B cell (primary cell): Measurements from ENCODE around the gene HTR4.

Experiments used
- EZH2 ChIP-seq: IDR thresholded peaks from 2 replicates; pipeline ENCODE4 v1.6.1; 2012; ENCODE audit warnings: borderline replicate concordance, low read depth, mild to moderate bottlenecking, moderate library complexity, low read length; ENCODE audit not compliant: insufficient read depth, poor library complexity, severe bottlenecking
- TF ChIP-seq, protein P1 (sequence below): fragments of 200-600 bp; IDR thresholded peaks from one replicate; pipeline ENCODE4 v1.8.0; 2022; ENCODE audit warnings: antibody characterized with exemption, mild to moderate bottlenecking

DNA sequence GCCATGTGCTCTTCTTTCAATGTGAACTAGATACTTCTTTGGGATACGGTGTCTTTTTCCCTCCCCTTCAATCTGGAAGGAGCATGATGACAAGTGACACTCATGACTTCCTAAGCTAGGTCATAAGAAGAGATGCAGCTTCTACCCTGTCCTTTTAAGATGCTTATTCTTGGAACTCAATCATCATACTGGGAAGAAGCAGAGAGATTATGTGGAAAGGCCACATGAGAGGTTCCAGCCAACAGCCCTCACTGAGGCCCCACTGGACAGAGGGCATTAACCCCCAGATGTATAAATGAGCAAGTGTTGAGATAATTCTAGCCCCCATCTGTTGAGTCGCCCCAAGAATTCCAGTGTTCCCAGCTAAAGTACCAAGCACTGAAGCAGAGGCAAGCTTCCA is 29.3 kb upstream of the HTR4 start:
- TF ChIP-seq, protein P1, sequence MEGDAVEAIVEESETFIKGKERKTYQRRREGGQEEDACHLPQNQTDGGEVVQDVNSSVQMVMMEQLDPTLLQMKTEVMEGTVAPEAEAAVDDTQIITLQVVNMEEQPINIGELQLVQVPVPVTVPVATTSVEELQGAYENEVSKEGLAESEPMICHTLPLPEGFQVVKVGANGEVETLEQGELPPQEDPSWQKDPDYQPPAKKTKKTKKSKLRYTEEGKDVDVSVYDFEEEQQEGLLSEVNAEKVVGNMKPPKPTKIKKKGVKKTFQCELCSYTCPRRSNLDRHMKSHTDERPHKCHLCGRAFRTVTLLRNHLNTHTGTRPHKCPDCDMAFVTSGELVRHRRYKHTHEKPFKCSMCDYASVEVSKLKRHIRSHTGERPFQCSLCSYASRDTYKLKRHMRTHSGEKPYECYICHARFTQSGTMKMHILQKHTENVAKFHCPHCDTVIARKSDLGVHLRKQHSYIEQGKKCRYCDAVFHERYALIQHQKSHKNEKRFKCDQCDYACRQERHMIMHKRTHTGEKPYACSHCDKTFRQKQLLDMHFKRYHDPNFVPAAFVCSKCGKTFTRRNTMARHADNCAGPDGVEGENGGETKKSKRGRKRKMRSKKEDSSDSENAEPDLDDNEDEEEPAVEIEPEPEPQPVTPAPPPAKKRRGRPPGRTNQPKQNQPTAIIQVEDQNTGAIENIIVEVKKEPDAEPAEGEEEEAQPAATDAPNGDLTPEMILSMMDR, result no peak
- no peak for TF ChIP-seq EZH2
